ENCODE data around the gene ROPN1L.

The ROPN1L gene

DNA sequence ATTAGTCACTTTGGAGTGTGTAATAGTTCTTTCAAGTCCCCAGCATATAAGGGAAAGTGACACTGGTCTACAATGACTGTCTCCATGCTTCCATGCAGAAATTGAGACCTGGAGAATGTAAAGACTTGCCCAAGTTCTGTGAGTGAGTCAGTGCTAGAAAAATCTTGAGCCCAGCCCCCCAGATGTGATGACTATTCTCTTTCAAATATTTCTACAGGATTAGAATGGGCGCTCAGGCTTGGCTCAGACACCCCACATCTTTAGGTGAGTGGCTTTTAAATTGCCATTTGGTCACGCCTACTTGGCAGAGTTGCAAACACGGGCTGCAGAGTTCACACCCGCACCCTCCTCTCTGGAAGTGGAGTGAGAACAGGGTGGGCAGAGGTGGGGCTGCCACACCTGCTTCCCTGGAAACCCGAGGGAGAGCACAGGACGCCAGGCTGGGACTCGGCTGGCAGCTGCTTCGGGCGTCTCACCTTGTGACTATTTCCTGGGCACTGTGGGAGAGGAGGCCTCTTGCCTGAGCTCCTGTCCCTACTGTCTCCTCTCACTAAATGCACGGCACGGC is 37.6 kb downstream of the ROPN1L start:
- no peaks in the 10 kb centered on the region for H3K36me3 ChIP-seq (ENCODE audit: control insufficient read depth, insufficient read depth, low read length)
- peaks cover 5% of the 10 kb centered on the region for H3K9me3 ChIP-seq (ENCODE audit: control insufficient read depth, low read length)
- no peak overlapping the region for H3K4me3 ChIP-seq (ENCODE audit: extremely low read depth, insufficient read depth, low read length, poor library complexity, severe bottlenecking)
- peak overlapping the region; percentile 74 for H3K27ac ChIP-seq (ENCODE audit: low read depth, low read length, severe bottlenecking)
- H3K4me1 ChIP-seq (ENCODE audit: control insufficient read depth, insufficient read depth, low read length, poor library complexity, severe bottlenecking) = peaks cover 37% of the 10 kb centered on the region
- 69 to 74% methylated on average over 9 to 10 of the region's 11 CpGs for WGBS, 2 experiments (ENCODE audit: insufficient coverage in 2 of 2)

DNA sequence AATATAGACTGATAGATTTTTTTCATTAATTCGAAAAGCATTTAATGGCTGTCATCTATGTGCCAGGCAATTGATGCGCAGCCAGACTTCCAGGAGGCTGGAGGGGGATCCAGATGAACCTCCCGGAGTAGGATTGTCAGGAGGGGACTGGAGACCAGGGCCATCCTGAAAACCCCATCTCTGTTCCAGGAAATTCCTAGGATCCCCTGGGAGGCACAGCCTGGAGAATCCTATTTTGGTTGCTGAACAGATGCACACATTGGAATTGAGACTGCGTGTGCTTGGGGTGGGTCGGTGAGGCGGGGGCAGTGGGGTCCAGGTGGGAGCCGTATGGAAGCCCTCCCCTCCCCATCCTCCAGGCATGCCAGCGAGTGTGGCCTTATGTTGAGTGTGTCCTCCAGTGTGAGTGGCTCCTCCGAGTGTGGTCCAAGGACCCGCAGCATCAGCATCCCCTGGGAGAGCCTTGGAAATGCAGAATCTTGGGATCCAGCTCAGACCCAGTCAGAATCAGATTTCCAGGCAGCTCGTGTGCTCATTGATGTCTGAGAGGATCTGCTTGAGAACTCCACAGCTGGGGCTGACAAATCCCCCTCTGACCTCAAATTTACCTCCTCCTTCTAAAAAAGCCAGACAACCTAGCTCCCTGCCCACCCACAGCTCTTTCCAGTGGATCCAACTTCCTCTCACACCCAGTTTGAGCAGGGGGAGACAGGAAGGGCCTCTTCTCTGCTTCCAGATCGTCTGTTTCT is 38.7 kb downstream of the ROPN1L start:
- peaks cover 5% of the 10 kb centered on the region for H3K9me3 ChIP-seq (ENCODE audit: control insufficient read depth, low read length)
- peak overlapping the region; percentile 77 for H3K27ac ChIP-seq (ENCODE audit: low read depth, low read length, severe bottlenecking)
- H3K4me1 ChIP-seq (ENCODE audit: control insufficient read depth, insufficient read depth, low read length, poor library complexity, severe bottlenecking) = peaks cover 37% of the 10 kb centered on the region
- H3K36me3 ChIP-seq (ENCODE audit: control insufficient read depth, insufficient read depth, low read length) = no peaks in the 10 kb centered on the region
- WGBS, 2 experiments (ENCODE audit: insufficient coverage in 2 of 2) = 83 to 85% methylated on average over 8 to 10 of the region's 12 CpGs
- H3K4me3 ChIP-seq (ENCODE audit: extremely low read depth, insufficient read depth, low read length, poor library complexity, severe bottlenecking) = no peak overlapping the region

DNA sequence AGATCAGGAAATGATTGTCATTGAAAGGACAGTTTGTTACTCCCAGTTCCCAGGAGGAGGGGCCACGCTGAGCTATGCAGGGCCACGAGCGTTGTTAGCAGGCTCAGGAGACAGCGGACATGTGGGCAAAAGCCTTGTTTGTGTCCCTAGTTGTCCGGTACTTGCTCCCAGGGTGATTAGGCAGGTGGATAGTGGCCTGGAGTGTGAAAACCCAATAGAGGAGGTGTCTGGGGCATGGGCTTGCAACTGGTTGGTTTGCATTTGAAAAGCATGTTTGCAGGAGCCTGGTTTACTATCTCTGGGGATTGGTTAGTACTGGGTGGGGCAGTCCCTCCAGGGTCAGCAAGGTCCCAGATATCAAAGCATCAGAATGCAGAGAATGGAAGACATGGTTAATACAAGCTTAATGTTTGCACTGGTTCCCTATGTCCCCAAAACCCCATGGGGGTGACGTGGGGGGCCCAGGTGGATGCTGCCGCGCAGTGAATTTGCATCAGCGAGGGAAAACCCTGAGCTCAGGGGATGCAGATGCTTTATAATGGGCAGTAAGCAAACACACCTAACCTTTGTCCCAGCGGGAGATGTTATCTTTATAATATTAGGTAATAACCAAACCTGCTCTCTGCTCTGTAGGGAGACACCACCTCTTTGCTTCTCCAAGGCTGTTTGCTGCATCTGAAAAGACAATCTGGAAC is 39.7 kb downstream of the ROPN1L start:
- H3K36me3 ChIP-seq (ENCODE audit: control insufficient read depth, insufficient read depth, low read length) = no peaks in the 10 kb centered on the region
- H3K9me3 ChIP-seq (ENCODE audit: control insufficient read depth, low read length) = peaks cover 5% of the 10 kb centered on the region
- WGBS, 2 experiments (ENCODE audit: insufficient coverage in 2 of 2) = 50 to 56% methylated on average over 9 of the region's 10 CpGs
- peak overlapping the region; percentile 77 for H3K27ac ChIP-seq (ENCODE audit: low read depth, low read length, severe bottlenecking)
- no peak overlapping the region for H3K4me3 ChIP-seq (ENCODE audit: extremely low read depth, insufficient read depth, low read length, poor library complexity, severe bottlenecking)
- H3K4me1 ChIP-seq (ENCODE audit: control insufficient read depth, insufficient read depth, low read length, poor library complexity, severe bottlenecking) = peaks cover 41% of the 10 kb centered on the region

DNA sequence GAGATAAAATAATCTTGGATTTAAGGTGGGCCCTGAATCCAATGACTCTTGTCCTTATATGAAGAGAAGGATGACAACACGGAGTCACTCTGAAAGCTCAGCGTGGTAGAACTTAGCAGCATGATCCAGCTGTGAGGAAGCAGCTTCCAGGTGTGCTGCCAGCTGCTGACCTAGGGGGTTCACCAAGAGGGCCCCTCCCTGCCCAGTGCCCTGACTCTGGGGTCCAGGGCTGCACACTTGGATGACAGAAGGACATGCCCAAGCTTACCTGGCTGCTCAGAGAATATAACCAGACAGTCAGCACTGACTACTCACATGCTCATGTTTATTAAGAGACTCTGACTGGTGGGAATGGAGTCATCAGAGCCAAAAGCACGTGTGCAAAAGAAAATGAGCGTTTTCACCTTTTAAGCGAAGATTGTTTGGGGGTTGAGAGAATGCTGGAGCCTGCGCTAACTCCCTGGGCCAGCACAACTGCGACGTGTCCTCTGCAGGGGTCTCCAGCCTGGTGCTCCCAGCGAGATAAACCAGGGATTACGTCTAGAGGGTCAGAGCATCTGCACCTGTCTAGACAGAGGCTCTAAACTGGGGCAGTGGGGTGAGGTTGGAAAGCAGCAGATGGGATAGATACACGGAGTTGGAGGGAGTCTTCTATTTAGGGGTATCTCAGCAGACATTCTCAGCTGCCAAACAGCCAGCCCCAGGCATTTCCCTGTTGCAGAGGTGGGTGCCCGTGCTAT is 41.3 kb downstream of the ROPN1L start:
- H3K27ac ChIP-seq (ENCODE audit: low read depth, low read length, severe bottlenecking) = no peak overlapping the region
- no peak overlapping the region for H3K4me3 ChIP-seq (ENCODE audit: extremely low read depth, insufficient read depth, low read length, poor library complexity, severe bottlenecking)
- H3K36me3 ChIP-seq (ENCODE audit: control insufficient read depth, insufficient read depth, low read length) = no peaks in the 10 kb centered on the region
- peaks cover 46% of the 10 kb centered on the region for H3K4me1 ChIP-seq (ENCODE audit: control insufficient read depth, insufficient read depth, low read length, poor library complexity, severe bottlenecking)
- peaks cover 2% of the 10 kb centered on the region for H3K9me3 ChIP-seq (ENCODE audit: control insufficient read depth, low read length)
- 92 to 94% methylated on average over 12 of the region's 12 CpGs for WGBS, 2 experiments (ENCODE audit: insufficient coverage in 2 of 2)

DNA sequence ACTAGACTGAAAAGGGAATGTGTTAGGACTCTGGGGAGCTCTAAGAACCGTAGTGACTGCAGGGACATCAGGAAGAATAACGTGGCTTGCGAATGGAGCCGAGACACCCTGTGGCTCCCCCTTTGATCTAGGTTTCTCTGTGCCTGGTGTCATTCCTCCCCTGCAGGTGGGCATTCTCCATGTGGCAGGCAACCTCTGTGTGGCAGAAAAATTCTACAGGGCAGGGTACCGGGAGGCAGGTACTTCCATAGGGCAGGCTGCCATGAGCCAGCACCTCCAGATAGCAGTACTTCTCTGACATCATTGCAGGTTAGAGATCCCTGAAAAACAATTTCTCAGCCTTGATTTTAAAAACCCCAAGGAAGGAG is 43.1 kb downstream of the ROPN1L start:
- Histone ChIP-seq H3K27ac (ENCODE audit: low read depth, low read length, severe bottlenecking) (no peak overlapping the region), H3K9me3 (ENCODE audit: control insufficient read depth, low read length) (no peaks in the 10 kb centered on the region), H3K4me3 (ENCODE audit: extremely low read depth, insufficient read depth, low read length, poor library complexity, severe bottlenecking) (no peak overlapping the region), H3K4me1 (ENCODE audit: control insufficient read depth, insufficient read depth, low read length, poor library complexity, severe bottlenecking) (peaks cover 30% of the 10 kb centered on the region), H3K36me3 (ENCODE audit: control insufficient read depth, insufficient read depth, low read length) (no peaks in the 10 kb centered on the region)
- WGBS, 2 experiments (ENCODE audit: insufficient coverage in 2 of 2) = 41 to 60% methylated on average over 4 to 5 of the region's 5 CpGs

DNA sequence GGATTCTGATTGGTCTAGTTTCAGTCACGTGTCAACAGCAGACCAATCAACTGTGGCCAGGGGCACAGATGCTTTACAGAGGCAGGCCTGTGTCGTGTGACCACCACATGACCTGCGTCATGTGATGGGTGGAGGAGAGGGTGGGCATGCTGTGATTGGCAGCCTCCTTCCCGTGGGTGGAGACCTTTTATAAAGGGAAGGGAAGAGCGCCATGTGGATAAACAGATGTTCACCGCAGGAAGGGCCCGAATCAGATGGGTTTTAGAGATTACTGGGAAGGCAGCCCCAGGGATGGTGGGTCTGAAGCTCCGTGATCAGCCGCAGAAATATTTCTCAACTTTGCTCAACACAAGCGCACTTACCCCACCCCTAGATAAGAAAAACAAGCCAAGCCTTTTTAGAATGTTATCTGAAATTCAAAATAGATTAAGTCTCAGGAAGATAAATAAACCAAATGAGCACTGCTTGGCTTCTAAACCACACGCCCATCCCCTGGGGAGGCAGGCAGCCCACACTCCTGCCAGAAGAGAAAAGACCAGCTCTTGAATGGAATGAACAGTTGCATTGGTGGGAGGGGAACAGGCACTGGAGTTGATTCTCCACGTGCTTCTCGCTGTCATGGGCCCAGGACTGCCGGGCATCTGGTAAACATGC is 43.6 kb downstream of the ROPN1L start:
- Histone ChIP-seq H3K9me3 (ENCODE audit: control insufficient read depth, low read length) (no peaks in the 10 kb centered on the region), H3K36me3 (ENCODE audit: control insufficient read depth, insufficient read depth, low read length) (no peaks in the 10 kb centered on the region), H3K4me3 (ENCODE audit: extremely low read depth, insufficient read depth, low read length, poor library complexity, severe bottlenecking) (no peak overlapping the region), H3K4me1 (ENCODE audit: control insufficient read depth, insufficient read depth, low read length, poor library complexity, severe bottlenecking) (peaks cover 25% of the 10 kb centered on the region), H3K27ac (ENCODE audit: low read depth, low read length, severe bottlenecking) (peak overlapping the region; percentile 11)
- 80 to 84% methylated on average over 8 to 9 of the region's 14 CpGs for WGBS, 2 experiments (ENCODE audit: insufficient coverage in 2 of 2)

DNA sequence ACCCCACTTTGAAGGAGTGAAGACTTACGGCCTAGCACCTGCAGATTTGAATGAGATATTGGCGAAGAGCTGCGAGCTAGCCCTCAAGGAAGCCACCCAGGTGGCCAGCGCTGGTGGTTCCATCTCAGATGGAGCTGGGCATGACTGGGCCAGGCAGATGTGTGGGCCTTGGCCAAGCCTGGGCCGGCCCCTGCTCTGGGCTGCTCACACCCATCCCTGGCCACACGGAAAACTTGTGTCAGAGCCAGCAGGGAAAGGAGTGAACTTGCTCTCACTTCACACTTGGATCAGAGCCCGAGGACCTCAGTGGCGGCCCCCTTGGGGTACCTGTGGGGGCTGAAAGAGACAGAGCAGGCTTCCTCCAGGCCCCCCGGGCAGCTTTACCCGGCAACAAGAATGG is 44.2 kb downstream of the ROPN1L start:
- H3K4me1 ChIP-seq (ENCODE audit: control insufficient read depth, insufficient read depth, low read length, poor library complexity, severe bottlenecking) = peaks cover 20% of the 10 kb centered on the region
- H3K36me3 ChIP-seq (ENCODE audit: control insufficient read depth, insufficient read depth, low read length) = no peaks in the 10 kb centered on the region
- no peak overlapping the region for H3K4me3 ChIP-seq (ENCODE audit: extremely low read depth, insufficient read depth, low read length, poor library complexity, severe bottlenecking)
- H3K27ac ChIP-seq (ENCODE audit: low read depth, low read length, severe bottlenecking) = no peak overlapping the region
- no peaks in the 10 kb centered on the region for H3K9me3 ChIP-seq (ENCODE audit: control insufficient read depth, low read length)
- WGBS, 2 experiments (ENCODE audit: insufficient coverage in 2 of 2) = 91 to 96% methylated on average over 7 of the region's 10 CpGs

DNA sequence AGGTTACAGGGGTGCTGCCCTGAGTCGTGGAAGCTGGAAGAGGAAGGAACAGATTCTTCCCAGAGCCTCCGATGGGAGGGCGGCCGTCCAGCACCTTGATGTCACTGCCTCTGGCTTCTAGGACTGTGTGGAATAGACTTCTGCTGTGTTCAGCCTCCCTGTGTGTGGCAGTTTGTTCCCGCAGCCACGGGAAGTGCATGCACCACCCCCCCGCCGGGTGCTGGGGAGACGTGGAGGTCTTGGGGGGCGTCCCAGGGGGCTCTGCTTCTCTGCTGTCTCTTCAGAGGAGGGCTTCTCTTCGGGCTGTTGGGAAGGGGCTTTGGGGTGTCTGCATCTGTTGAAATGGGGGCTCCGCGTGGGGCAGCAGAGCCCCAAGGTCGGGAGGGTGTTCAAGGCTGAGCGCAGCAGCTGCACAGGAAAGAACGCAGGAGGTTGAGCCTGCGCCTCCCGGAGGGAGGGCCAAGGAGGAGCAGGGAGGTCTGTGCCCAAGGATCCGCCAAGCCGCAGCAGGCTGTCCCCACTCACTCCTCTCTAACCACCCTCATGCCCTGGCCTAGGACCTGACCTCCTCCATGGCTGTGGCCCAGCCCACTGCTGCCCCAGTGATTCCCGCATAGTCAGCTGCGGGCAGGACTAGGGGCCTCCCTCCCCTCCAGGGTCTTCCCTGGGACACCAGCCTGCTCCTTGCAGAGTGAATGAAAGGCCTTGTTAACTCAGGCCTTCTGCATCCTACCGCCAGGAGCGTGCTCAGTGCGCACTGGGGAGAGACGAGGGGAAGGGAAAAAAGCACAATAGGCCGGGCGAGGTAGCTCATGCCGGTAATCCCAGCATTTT is 45.0 kb downstream of the ROPN1L start:
- peaks cover 11% of the 10 kb centered on the region for H3K4me1 ChIP-seq (ENCODE audit: control insufficient read depth, insufficient read depth, low read length, poor library complexity, severe bottlenecking)
- H3K36me3 ChIP-seq (ENCODE audit: control insufficient read depth, insufficient read depth, low read length) = no peaks in the 10 kb centered on the region
- no peak overlapping the region for H3K27ac ChIP-seq (ENCODE audit: low read depth, low read length, severe bottlenecking)
- no peak overlapping the region for H3K4me3 ChIP-seq (ENCODE audit: extremely low read depth, insufficient read depth, low read length, poor library complexity, severe bottlenecking)
- WGBS, 2 experiments (ENCODE audit: insufficient coverage in 2 of 2) = 94 to 95% methylated on average over 15 to 29 of the region's 29 CpGs
- H3K9me3 ChIP-seq (ENCODE audit: control insufficient read depth, low read length) = no peaks in the 10 kb centered on the region

DNA sequence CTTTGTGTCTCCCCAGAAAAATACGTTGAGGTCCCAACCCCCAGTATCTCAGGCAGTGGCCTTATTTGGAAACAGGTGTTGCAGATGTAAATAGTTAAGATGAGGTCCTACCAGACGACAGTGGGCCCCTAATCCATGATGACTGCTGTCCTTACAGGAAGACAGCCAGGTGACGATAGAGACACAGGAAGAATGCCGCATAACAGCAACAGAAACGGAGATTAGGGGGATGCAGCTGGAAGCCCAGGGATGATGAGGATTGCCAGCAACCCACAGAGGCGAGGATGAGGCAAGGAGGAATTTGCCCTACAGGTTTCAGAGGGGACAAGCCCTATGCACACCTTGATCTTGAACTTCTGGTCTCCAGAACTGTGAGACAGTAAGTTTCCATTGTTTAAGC is 46.5 kb downstream of the ROPN1L start:
- 92 to 93% methylated on average over 5 of the region's 6 CpGs for WGBS, 2 experiments (ENCODE audit: insufficient coverage in 2 of 2)
- peaks cover 10% of the 10 kb centered on the region for H3K4me1 ChIP-seq (ENCODE audit: control insufficient read depth, insufficient read depth, low read length, poor library complexity, severe bottlenecking)
- no peaks in the 10 kb centered on the region for H3K36me3 ChIP-seq (ENCODE audit: control insufficient read depth, insufficient read depth, low read length)
- H3K27ac ChIP-seq (ENCODE audit: low read depth, low read length, severe bottlenecking) = no peak overlapping the region
- H3K9me3 ChIP-seq (ENCODE audit: control insufficient read depth, low read length) = no peaks in the 10 kb centered on the region
- no peak overlapping the region for H3K4me3 ChIP-seq (ENCODE audit: extremely low read depth, insufficient read depth, low read length, poor library complexity, severe bottlenecking)

All from mesodermal cell (in vitro differentiated cells).